Measurements from ENCODE around the gene CCDC102A.

The CCDC102A gene

DNA sequence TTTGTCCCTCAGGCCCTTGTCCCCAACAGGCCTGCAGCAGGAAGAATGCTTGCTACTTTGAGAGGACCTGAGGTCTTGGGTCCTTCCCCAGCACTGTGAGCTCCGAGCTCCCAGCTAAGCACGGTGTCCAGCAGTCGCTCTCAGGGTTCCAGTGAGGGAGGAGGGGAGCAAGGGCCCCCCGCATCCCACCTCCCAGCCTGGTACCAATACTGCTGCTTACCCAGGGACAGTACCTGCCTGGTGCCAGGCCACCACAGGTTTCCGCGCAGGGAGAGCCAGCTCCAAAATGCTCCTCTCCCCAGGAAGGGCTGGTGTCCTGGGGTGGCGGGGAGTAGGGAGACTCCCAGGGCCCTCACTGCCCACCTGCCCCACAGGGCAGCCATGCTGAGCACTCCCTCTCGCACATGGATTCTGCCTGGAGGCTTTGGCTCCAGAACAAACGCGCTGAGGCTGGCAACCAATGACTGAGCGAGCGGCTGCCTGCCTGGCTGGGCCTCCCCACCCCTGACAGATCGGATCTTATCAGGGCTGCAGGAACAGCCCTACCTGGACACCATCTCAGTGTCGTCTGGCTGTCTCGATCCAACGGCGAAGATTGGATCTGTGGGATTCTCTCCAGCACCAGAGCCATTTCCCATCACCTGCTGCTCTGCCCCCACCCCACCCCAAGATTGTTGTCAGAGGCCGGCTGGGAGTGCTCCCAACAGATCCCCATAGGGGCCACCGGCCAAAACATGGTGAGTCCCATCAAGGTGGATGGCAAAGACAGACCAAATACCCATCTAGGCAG is 52.5 kb downstream of the CCDC102A start:
- TF ChIP-seq, protein P1, sequence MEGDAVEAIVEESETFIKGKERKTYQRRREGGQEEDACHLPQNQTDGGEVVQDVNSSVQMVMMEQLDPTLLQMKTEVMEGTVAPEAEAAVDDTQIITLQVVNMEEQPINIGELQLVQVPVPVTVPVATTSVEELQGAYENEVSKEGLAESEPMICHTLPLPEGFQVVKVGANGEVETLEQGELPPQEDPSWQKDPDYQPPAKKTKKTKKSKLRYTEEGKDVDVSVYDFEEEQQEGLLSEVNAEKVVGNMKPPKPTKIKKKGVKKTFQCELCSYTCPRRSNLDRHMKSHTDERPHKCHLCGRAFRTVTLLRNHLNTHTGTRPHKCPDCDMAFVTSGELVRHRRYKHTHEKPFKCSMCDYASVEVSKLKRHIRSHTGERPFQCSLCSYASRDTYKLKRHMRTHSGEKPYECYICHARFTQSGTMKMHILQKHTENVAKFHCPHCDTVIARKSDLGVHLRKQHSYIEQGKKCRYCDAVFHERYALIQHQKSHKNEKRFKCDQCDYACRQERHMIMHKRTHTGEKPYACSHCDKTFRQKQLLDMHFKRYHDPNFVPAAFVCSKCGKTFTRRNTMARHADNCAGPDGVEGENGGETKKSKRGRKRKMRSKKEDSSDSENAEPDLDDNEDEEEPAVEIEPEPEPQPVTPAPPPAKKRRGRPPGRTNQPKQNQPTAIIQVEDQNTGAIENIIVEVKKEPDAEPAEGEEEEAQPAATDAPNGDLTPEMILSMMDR (IDR thresholded peaks at IDR 0.05), result no peak

DNA sequence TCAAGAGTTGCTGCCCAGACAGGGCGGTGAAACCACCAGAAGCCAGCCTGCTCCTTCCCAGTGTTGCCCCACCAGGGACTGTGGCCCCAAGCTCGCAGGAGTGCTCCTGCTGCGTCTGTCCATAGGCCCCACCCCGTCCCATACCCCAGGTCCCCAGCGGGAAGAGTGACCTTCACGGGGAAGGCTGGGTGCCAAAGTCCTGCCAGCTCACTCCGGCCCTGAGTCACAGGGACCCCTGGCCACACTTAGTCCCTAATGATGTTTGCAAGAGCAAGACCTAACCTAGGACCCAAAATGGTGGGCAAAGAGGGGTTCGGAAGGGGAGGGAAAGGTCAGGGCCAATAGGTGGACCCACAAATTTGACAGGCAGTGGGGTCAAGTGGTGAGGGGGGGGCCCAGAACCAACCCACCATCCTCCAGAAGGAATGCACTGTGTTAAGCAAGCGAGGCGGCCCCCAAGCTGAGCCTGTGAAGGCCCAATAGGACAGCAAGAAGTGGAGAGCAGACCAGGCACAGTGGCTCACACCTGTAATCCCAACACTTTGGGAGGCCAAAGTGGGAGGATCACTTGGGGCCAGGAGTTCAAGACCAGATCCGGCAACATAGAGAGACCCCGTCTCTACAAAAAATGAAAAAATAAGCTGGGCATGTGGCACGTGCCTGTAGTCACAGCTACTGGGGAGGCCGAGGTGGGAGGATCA is 53.4 kb downstream of the CCDC102A start:
- TF ChIP-seq, protein P1 (IDR thresholded peaks at IDR 0.05), result no peak

DNA sequence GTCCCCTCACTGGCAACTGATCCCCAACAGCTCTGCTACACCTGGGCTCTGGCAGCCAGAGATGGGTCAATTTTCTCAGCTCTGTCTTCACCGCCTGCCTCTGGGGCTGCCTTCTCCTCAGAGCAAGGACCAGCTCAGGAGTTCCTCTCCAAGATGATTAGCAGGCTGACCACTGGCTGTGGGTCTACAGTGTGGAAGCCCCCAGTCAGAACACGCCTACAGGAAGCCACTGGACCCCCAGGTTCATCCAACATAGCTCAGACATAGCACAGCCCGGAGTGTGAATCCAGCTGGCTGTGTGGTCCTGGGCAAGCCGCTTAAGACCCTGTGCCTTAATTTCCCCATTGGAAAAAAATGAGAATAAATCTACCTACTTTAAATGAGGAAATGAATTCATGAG is 55.0 kb downstream of the CCDC102A start:
- TF ChIP-seq, protein P1 (IDR thresholded peaks at IDR 0.05), result no peak

DNA sequence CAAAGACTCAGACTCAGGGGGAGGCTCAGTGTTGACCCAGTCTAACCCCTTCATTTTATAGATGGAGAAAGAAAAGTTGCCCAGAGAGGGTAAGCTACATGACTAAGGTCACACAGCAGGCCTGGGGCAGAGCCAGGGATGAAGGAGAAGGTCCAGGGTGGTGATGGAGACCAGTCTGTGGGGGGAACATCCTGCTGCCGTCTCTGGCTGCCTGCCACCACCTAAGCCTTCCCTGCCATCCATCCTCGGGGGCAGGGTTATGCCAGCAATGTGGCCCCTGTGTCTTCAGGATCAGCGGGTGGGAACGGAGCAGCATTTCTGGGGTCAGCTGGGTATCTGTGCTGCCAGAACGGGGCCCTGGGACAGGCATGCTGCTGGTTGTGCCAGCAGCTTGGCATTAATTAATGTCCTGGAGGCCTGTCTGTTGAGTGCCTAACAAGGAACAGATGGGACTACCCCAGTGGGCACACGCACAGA is 55.6 kb downstream of the CCDC102A start:
- TF ChIP-seq, protein P1 (IDR thresholded peaks at IDR 0.05), result no peak

DNA sequence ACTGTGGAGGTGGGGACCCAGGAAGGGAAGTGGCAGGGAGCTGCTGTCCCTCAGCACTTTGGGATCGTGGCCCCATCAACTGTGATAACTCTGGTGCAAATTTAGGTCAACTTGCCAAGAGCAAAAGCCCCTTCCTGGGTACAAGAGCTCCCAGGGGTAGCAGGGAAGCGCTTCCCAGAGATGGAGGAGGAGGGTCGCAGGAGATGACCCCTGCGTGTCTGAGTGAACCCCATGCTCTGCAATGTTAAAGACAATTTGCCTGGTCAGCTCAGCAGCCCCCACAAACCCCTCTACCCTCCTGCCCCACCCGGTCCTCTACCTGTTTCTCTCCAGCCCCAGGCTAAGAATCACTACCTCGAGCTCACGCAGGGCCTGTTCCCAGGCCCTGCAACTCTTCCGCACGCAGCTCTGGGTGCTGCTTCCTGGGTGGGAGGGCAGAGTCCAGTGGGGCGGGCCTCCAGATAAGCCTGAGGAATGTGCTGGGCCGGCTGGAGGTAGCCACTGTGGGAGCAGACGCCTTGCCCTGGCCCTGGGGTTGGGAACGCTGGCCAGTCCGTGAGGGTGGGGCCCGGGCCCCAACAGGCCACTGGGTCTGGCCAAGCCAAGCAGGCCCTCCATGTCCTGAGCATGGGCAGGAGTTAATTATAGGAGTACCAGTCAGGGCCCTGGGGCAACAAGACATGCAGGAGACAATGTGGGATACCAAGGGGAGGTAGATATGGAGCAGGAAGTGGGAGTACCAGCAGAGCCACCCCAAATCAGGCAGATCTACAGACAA is 56.2 kb downstream of the CCDC102A start:
- TF ChIP-seq, protein P1 (IDR thresholded peaks at IDR 0.05), result no peak

DNA sequence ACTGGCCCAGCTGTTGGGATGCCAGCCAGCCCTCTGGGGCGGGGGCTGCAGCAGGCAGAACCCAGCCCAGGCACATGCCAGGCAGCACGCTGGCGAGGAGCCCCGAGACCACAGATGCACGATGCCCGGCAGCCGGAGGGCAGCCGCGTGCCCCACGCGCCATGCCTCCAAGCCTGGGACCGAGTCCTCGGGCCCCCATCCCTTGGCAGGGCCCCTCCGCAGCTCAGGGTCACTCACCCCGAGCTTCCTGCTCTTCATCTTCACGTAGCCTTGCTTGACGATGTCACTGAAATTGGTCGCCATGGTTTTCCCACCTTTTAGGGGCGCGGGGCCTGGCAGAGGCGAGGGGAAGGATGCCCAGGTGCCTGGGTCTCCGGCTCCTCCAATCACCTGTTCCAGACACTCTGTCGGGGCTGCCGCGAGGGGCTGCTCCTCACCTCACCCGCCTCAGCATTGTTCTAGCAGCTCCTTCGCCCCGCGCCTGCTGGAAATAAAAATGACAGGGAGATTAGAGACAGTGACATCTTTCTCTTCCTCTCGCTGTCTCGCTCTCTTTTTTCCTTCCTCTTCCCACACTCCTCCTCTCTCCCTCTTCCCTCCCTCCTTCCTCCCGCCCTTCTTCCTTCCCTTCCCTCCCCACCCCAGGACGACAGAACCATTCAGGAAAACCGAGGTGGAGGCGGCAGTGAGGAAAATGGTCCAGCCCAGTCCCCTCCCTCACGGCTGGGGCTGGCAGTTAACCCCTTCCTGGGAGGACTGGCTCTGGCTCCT is 57.0 kb downstream of the CCDC102A start:
- TF ChIP-seq, protein P1 (IDR thresholded peaks at IDR 0.05), result no peak

All from LNCAP (cell line).